Measurements from ENCODE around the gene ADCY2.

The ADCY2 gene

DNA sequence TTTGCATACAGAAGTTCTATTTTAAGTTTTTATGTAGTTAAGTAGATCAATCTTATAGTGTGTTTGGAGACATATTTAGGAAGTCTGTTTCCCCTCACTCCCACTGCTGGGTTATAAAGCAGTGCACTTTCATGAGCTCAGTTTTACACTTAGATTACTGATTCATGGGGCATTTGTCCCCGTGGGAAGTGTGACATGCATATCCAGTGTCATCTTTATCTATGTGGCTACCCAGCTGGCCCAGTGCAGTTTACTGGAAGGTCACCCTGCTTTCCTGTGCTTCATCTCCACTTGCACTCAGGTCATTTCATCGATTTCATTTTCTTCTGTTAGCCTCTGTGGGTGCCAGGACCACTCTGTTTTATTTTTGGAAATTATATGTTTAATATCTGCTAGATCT lies 49.1 kb downstream of the ADCY2 start:
- no peak for DNase-seq (ENCODE audit: low spot score)

DNA sequence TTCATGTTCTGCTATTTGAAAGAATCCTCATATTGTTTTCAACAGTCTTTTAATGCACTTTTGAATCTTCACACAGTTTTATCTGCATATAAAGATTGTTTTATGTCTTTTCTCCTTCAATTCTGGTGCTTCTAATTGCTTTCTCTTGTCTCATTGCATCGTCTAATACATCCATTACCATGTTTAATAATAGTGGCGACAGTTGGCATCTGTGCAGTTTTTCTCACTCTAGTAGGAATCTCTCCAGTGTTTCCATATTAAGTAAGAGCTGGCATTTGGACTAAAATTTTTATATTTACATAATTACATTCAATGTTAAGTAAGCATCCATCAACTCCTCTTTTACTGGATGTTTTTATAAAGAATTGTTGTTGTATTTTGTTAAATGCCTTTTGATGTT lies 49.9 kb downstream of the ADCY2 start:
- DNase-seq (ENCODE audit: low spot score) = no peak

DNA sequence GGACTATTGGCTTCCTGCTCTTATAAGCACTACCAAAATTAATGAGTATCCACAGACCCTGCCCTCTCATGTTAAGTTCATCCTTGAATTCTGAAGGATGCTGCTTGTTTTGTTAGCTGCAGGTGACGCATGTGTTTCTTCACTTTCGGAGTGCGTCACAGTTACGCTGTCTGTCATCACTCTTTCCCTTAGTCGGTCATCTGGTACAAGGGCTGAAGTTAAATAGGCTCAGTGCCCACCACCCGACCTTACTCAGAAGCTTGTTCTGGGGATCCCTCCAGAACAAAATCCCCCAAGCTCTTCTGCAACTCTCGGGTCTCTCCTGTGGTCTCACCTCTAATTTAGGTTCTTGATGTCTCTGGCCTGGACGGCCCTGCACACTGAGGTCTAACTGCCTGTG lies 51.0 kb downstream of the ADCY2 start:
- DNase-seq (ENCODE audit: low spot score) = no peak

DNA sequence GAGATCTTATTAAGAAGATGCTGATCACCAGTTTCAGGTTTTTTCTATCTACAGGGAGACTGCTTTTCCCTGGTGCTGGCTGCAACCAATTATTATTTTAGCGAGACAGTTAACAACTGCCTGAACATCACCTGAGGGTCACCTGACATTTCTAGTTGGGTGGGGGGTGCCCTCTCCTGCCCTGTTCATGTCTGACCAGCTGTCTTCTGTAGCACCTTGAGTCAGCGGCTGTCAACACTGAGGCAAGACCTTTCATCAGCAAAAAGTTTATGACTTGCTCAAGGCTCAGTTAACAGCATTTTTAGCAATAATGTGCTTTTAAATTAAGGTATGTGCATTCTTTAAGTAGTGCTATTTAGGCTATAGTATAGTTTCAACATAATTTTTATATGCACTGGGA lies 58.0 kb downstream of the ADCY2 start:
- no peak for DNase-seq (ENCODE audit: low spot score)

DNA sequence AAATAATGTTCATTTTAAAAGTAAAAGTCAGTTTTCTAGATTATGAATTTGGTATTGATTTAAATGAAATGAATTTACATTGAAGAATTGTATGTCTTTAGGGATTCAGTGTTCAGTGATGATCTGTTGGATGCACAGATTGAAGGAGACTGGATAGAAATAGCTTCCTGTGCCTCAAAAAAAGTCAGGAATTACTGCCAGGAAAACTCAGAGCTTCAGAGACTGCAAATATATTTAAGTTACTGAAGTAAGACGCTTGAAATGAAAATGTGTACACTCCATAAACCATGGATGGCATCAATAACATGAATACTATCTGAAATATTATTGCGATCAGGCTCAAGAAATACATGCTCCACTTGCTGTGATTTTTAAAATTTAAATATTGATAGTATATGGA lies 60.3 kb downstream of the ADCY2 start:
- DNase-seq (ENCODE audit: low spot score) = no peak

DNA sequence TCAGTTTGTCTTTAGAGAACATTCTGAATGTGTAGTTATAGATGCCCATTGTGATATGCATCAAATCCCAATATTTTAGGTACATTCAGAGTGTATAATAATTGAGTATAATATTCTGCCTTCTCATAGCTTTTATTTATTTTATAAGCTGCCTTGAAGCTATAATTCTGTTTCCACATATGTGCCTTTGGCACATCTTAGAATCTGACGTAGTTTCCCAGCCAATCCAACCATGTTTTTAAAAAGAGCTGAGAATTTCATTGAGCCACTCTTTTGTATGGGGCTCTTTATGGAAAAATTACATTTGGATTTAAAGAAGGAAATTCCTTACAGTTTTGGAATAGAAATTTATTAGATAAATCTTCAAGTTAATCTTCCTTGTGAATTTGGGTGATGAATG lies 65.4 kb downstream of the ADCY2 start:
- DNase-seq (ENCODE audit: low spot score) = no peak

DNA sequence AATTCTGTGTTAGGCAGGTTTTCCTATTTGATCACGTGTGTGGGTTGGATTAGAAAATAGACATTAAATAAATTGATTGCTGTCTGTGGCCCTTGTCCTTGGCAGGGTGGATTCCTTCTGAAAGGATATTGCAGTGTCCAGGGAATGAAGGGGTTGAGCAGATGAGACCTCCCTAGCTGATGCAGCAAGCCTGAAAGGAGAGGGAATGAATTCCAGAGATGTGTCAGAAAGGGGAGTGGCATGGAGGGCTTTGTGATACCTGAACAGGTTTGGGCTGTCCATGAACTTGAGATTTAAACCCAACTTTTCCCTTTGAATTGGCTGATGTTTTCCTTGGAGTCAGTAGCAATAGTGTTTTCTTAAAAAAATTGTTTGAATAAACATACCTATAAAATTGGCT lies 66.8 kb downstream of the ADCY2 start:
- no peak for DNase-seq (ENCODE audit: low spot score)

DNA sequence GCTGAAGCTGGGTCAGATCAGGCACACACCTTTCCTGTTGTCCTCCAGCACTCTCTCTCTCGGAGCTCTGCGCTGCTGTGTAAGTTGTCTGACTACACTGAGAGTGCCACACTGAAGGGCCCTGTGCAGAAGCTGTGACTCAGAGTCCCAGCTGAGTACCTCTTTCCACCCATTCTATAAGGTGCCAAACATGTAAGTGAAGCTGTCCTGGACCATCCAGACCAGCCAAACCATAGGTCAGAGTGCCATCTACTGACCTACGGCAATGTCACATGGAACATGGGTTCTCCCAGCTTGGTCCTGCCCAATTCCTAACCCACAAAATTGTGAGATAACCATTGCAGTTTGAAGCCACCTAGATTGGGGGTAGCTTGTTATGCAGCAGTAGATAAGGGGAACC lies 68.2 kb downstream of the ADCY2 start:
- no peak for DNase-seq (ENCODE audit: low spot score)

DNA sequence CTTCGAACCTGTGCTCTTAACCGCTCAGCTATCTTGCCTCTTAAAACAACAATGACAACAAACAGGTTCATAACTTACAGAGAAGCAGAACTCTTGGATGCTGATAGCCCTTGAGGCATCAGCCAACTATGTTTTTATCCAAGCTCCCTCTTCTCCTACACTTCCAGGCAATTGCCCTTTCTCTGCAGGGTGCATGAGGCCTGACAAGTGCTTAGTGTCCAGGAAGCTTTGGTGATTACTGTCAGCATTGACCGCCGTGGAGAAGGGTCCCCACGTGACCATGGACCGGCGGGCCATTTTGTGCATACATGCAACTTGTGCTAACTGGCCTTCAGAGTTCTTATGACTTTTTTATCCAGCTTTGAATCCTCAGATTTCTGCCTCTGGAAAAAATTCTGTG lies 71.2 kb downstream of the ADCY2 start:
- DNase-seq (ENCODE audit: low spot score) = no peak

DNA sequence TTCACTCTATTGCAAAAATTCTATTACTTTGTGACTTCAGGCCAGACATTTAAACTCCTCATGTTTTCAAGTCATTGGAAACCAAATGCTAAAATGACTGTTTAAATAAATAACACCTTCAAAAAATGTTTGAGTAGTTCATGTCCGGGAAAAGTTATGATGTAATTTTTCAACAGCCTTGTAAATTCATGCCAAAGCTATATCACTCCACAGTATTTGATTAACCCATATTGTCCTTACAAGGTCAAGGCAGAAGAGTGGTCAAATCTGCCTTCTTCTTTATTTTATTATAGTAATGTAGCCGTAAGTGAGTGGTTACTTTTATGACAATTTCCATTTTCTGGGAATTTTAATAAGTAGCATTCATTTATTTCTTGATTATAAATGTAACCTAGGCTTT lies 72.8 kb downstream of the ADCY2 start:
- DNase-seq (ENCODE audit: low spot score) = no peak

DNA sequence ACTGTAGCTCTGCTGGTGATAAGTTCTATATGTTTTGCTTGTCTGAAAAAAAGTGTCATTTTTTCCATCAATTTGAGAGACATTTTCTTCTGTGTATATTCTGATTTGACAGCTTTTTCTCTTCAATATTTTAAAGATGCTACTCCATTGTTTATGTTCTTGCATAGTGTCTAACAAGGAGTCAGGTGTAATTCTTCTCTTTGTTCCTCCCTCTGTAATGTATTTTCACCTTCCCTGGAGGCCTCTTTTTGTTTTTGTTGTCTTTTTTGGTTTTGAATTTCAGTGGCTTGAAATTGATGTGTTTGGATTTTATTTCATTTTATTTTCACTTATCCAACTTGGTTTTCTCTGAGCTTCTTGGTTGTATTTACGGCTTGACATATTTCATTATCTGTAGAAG lies 75.8 kb downstream of the ADCY2 start:
- no peak for DNase-seq (ENCODE audit: low spot score)

DNA sequence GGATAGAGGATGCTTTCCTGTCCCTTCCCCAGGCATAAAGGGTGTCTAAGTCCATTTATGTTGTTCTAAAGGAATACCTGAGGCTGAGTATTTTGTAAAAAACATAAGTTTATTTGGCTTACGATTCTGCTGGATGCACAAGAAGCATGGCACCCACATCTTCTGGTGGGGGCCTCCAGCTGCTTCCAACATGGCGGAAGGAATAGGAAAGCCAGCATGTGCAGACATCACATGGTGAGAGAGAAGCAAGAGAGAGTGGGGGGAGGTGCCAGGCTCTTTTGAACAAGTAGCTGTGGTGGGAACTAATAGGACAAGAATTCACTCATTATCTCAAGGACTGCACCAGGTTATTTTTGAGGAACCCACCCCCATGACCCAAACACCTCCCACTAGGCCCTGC lies 77.2 kb downstream of the ADCY2 start:
- DNase-seq (ENCODE audit: low spot score) = no peak

DNA sequence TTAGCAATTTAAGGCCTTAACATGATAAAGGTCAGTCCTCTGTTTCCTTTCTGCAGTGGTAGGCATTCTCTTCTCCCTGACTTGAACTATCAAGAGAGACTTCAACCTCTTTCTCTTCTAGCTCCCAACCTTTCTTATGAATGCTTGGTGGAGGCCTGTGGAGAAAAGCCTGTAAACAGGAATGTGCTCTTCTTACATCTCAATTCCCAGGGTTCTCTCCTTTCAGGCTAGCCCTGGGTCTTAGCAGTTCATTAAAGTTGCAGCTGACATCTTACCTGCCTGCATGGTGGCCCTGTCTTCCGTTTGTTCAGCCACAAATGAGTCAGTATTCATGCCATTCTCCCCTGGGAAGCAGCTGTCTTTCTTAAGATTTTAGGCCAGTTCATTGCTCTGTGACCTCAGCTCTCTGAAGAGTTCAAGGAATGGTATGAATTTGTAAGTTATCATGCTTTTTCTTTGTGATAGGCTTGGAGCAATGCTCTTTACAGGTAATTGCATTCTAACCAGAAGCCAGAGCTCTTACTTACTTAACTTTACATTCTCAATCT lies 77.8 kb downstream of the ADCY2 start:
- no peak for DNase-seq (ENCODE audit: low spot score)

DNA sequence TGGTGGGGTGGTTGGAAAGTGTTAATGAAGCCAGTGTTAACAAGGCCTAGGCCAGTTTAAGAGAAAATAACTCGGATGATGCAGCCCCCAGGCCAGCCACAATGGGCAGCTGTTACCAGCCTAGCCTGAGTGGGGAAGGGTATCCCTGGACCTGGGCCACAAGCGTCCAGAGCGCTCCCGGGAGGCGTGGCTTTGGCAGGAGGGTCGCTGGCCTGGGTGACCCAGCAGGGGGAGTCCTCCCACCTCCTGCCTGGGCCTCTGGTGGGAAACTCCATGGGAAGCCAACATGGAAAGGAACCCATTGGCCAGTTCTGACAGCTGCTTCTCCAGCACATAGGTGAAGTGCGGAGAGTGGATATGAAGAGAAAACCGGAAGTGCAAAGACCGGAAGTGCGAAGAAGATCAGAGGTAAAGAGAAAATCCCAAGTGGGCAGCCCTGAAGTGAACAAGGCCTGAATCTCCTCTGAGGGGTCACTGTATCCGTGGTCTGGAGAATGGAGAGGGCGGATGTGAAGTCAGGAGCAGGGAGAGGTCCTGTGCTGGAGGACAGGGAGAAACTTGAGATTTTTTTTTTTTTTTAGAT lies 79.0 kb downstream of the ADCY2 start:
- DNase-seq (ENCODE audit: low spot score) = no peak

DNA sequence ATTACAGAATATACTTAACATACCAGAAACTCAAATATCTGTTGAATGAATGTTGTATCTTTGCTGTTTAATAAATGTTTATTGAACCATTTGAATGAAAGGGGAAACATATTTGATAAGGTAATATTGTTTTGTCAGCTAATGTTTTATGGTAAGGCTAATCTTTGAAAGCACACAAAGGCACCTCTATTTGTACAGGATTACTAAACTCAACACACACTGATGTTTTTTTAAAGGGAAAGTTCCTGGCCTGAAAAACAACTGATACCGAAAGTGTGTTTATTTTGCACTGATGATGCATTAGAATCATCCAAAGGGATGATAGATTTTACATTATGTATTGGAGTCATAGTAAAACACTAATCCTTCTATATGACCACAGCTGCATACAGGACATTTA lies 82.5 kb downstream of the ADCY2 start:
- DNase-seq (ENCODE audit: low spot score) = no peak

DNA sequence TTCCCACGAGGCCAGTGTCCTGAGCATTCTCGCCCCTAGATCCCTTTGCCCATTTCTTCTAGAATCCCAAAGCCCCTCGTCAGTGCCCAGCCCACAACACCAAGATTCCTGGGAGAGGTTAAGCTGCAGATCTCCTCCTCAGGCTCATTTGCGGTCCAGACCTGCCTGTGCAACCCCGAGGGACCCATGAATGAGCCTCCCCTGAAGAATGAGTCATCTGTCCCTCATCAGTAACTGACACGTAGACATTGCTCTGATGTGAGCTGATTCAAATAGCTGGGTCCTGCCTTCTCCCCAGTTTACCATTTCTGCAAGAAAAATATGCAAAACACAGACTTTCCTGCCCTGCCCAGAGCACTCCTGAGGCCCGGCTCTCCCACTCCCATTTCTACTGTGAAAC lies 92.8 kb downstream of the ADCY2 start:
- no peak for DNase-seq (ENCODE audit: low spot score)

DNA sequence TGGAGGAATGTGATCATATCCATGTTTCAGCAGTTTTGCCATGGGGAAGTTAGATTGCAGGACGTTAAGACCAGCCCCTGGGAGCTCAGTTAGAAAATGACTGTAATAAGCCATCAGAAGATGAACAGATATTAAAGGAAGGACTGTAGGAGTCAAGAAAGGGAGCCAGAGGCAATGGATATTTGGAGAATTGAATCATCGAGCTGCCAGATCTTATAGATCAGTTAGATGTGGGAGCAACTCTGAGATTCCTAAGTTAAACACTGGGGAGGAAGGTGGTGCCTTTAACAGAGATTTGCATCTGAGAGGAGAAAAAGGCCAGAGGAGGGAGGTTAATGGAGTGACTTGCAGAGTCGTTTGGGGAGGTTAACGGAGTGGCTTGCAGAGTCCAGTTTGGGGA lies 96.4 kb downstream of the ADCY2 start:
- DNase-seq (ENCODE audit: low spot score) = no peak

DNA sequence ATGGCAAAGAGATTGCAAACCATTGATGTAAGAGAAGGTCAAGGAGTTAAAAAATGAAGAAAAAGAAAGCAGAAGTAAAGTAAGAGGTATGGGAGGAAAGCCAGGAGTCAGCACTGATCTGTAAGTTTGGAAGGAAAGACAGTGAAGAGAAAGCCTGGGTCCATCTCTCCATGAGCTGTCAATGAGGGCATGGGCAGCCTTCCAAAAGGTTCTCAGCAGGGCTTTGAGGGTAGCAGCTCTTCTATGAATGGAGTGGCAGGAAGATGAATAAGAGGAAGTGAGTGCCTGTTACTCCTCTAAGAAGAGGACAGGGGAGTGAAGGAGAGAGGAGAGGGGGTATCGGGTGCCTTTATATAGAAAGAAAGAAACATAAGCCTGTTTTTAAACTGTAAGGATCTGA lies 97.1 kb downstream of the ADCY2 start:
- no peak for DNase-seq (ENCODE audit: low spot score)

DNA sequence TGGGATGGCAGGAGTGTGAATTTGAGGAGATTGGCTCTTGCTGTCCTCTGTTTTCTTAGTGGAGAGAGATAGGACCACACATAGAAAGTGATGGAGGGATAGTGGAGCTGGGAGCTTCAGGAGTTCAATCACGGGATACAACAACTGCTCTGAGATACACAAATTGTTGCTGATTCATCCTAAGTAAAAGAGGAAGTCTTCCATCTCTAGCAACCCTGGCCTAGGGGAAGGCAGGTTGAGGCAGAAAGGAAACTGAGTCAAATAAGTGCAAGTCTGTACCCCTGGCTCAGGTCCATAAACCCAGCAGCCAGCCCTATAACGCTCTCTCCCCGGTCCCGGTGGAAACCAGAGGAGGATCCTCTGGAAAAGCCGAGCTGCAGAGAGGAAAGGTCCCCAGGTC lies 97.7 kb downstream of the ADCY2 start:
- DNase-seq (ENCODE audit: low spot score) = no peak

DNA sequence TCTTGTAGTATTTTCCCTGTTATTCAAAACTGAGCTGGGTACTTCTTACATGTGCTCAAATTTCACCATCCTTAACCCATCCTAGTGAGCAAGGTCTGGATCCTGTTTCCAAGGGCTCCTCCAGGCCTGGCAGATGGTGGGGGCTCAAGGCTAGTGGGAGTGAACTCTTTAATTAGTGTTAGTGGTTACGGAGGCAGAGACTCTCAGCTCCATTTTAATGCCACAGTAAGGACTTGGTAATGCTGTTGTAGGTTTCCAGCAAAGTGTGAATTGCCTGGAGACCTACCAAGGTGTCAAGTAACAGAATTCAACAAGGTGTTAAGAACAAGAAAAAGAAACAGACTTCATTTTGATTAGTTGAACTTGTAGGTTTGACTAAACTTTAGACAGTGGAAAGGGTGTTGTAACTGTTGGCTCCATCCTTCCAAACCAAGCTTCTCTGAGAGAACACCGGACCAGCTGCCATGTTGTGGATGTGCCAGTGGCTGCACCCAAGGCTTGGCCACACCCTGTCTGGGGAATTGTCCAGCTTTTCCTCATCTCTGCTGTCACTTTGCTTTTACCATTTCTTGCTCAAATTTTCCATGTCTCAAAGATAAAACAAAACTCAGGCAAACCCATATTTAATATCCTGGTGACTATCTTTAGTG lies 98.7 kb downstream of the ADCY2 start:
- DNase-seq (ENCODE audit: low spot score) = no peak

DNA sequence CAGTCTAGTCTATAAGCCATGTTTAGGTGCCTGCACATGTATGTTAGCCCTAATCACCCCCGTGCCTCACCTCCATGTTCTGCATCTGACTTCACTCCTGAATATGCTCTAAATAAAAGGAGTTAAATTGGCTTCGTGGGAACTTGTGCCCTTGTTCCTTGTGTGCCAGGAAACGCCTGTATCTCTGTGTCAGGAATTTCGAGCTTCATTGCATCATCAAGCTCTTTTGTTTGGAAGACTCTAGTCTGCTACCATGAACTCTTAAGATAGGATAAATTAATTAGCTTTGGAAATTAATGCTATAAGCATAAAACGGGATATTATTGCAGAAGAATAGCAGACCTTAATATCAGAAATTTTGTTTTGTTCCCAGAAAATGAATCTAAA lies 99.2 kb downstream of the ADCY2 start:
- DNase-seq (ENCODE audit: low spot score) = no peak

DNA sequence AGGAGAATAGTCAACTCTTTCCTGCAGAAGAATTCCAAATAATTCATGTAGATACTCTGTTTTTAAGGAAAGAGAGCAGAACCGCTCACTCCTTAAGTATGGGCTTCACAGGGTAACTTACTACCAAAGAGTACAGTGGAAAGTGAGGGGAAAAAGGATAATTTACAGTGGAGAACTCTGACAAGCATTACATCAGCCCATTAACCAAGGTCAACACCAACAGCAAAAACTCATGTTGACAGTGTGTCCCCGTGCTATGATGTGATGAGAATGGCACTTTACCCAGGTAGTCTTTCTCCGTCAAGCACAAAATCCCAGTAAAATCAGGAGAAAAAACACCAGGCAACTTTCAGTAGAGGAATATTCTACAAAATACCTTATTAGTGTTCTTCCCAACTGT lies 104.3 kb downstream of the ADCY2 start:
- DNase-seq (ENCODE audit: low spot score) = no peak

DNA sequence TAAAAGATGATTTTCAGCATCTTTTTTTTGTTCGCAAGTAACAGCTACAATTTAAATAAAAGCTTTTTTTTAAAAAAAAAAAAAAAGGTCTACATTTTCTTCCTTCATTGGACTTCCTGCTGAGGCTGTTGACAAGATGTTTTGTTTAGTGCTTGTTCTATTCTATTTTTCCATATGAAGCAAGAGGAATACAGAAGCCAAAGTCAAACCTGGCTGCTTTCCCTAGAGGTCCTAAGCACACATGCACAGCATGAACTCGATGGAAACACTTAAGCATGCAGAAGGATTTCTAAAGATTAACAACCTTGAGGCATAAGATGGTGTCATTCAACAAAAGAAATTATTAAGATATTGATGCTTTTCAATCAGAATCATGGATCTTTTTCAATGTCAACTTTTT lies 105.1 kb downstream of the ADCY2 start:
- DNase-seq (ENCODE audit: low spot score) = no peak

DNA sequence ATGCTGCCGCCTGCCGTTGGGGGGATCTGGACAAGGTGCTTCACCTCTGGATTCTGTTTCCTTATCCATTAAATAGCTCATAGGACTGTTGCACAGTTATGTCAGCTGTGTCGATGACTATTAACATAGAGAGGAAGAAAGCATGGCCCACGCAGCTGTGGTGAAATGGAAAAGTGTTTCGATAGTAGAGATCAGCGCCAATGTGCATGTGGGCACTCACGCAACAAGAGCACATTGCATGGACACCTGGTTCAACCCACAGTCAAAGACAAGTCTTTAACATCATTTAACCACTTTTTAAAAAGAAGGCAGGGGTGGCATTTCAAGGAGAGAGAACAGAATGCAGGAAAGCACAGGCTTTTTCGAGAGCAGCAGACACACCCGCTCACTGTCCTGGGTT lies 107.6 kb downstream of the ADCY2 start:
- no peak for DNase-seq (ENCODE audit: low spot score)

All from CD4-positive, alpha-beta T cell treated with Interleukin-6 at 100 ng/mL for 8 hours (primary cell).